Activated T-helper 17 cell treated with anti-CD3 and anti-CD28 coated beads, Interleukin-2, amount 50 U/mL, for 72 hours (primary cell): Measurements from ENCODE around the gene LRRC8E. TPM values are rescaled to one million over a fixed set of nuclear protein-coding genes. Genes with fewer than 3 reads are reported as not detected.
A peak's percentile ranks its signal among the peaks of the same experiment; 100 is the strongest.

Experiments used
- ATAC-seq: fragments of 150-1000 bp; cut with Tn5 transposase; replicated peaks from 2 replicates; pipeline ENCODE4 v1.10.0; 2021; ENCODE audit warnings: mild to moderate bottlenecking, moderate library complexity
- H3K27ac Mint-ChIP-seq: one replicate; pipeline ENCODE4 v1.8.0; 2022; ENCODE audit warnings: mixed read lengths
- H3K27me3 Mint-ChIP-seq: one replicate; pipeline ENCODE4 v1.8.0; 2022; ENCODE audit warnings: mixed read lengths
- H3K36me3 Mint-ChIP-seq: one replicate; pipeline ENCODE4 v1.8.0; 2022; ENCODE audit warnings: low read depth, mild to moderate bottlenecking, mixed read lengths
- H3K4me1 Mint-ChIP-seq: one replicate; pipeline ENCODE4 v1.8.0; 2022; ENCODE audit warnings: mixed read lengths
- H3K4me3 Mint-ChIP-seq: one replicate; pipeline ENCODE4 v1.8.0; 2022; ENCODE audit warnings: mild to moderate bottlenecking, mixed read lengths
- H3K9me3 Mint-ChIP-seq: one replicate; pipeline ENCODE4 v1.8.0; 2022; ENCODE audit warnings: mixed read lengths
- total RNA-seq, 2 donors: library from RNA; stranded (reverse); gene quantifications; one replicate each; pipeline ENCODE4 v1.2.3, GENCODE V29; 2022

Gene LRRC8E
- total RNA-seq = not detected

GRCh38 chr19:7888145-7888825, at the start of gene LRRC8E:
Gene LRRC8E, plus strand, starts transcription at chr19:7888510. Its CDS starts 7,094 bp downstream, at chr19:7895604.
- Mint-ChIP-seq H3K4me3 (no peak within 1 kb of the TSS), H3K27me3 (no peaks in the 10 kb centered on the region), H3K36me3 (no peaks in the 10 kb centered on the region), H3K27ac (no peak within 1 kb of the TSS), H3K9me3 (no peaks in the 10 kb centered on the region), H3K4me1 (no peaks in the 10 kb centered on the region)
- ATAC-seq = peak; percentile 81

- no peak for ATAC-seq
- H3K4me1 Mint-ChIP-seq = no peaks in the 10 kb centered on the region
- no peaks in the 10 kb centered on the region for H3K9me3 Mint-ChIP-seq
- no peaks in the 10 kb centered on the region for H3K36me3 Mint-ChIP-seq
- no peaks in the 10 kb centered on the region for H3K27me3 Mint-ChIP-seq
- no peak overlapping the region for H3K27ac Mint-ChIP-seq
- no peak overlapping the region for H3K4me3 Mint-ChIP-seq
Measured at GRCh38 chr19:7839476-7839875, 48.8 kb upstream of the LRRC8E start.

GRCh38 chr19:7840629-7841028, 47.7 kb upstream of the LRRC8E start:
- Mint-ChIP-seq H3K9me3 (no peaks in the 10 kb centered on the region), H3K4me1 (no peaks in the 10 kb centered on the region)

GRCh38 chr19:7841751-7842660, 46.3 kb upstream of the LRRC8E start:
- no peaks in the 10 kb centered on the region for H3K4me1 Mint-ChIP-seq
- H3K4me3 Mint-ChIP-seq = no peak overlapping the region
- no peak for ATAC-seq
- no peaks in the 10 kb centered on the region for H3K9me3 Mint-ChIP-seq
- H3K27ac Mint-ChIP-seq = no peak overlapping the region
- no peaks in the 10 kb centered on the region for H3K27me3 Mint-ChIP-seq
- no peaks in the 10 kb centered on the region for H3K36me3 Mint-ChIP-seq

More at GRCh38 chr19:7840629-7841028, 47.7 kb upstream of the LRRC8E start:
- no peak for ATAC-seq
- Mint-ChIP-seq H3K36me3 (no peaks in the 10 kb centered on the region), H3K4me3 (no peak overlapping the region), H3K27me3 (no peaks in the 10 kb centered on the region), H3K27ac (no peak overlapping the region)

- no peaks in the 10 kb centered on the region for H3K4me1 Mint-ChIP-seq
- H3K27me3 Mint-ChIP-seq = no peaks in the 10 kb centered on the region
- no peaks in the 10 kb centered on the region for H3K36me3 Mint-ChIP-seq
- ATAC-seq = no peak
- no peaks in the 10 kb centered on the region for H3K9me3 Mint-ChIP-seq
- H3K4me3 Mint-ChIP-seq = no peak overlapping the region
- no peak overlapping the region for H3K27ac Mint-ChIP-seq
Measured at GRCh38 chr19:7842661-7843294, 45.5 kb upstream of the LRRC8E start.

GRCh38 chr19:7843521-7843920, 44.8 kb upstream of the LRRC8E start:
- Mint-ChIP-seq H3K4me1 (no peaks in the 10 kb centered on the region), H3K36me3 (no peaks in the 10 kb centered on the region), H3K27ac (no peak overlapping the region), H3K27me3 (no peaks in the 10 kb centered on the region), H3K9me3 (no peaks in the 10 kb centered on the region), H3K4me3 (no peak overlapping the region)
- no peak for ATAC-seq

- Mint-ChIP-seq H3K4me1 (no peaks in the 10 kb centered on the region), H3K36me3 (no peaks in the 10 kb centered on the region), H3K4me3 (no peak overlapping the region), H3K9me3 (no peaks in the 10 kb centered on the region), H3K27ac (no peak overlapping the region), H3K27me3 (no peaks in the 10 kb centered on the region)
- ATAC-seq = no peak
Measured at GRCh38 chr19:7844405-7844804, 43.9 kb upstream of the LRRC8E start.

GRCh38 chr19:7844951-7845350, 43.4 kb upstream of the LRRC8E start:
- Mint-ChIP-seq H3K4me3 (no peak overlapping the region), H3K27ac (no peak overlapping the region)

GRCh38 chr19:7845390-7846154, 42.7 kb upstream of the LRRC8E start:
- H3K4me1 Mint-ChIP-seq = no peaks in the 10 kb centered on the region
- no peaks in the 10 kb centered on the region for H3K36me3 Mint-ChIP-seq
- no peaks in the 10 kb centered on the region for H3K9me3 Mint-ChIP-seq
- H3K27ac Mint-ChIP-seq = no peak overlapping the region
- H3K27me3 Mint-ChIP-seq = no peaks in the 10 kb centered on the region
- no peak overlapping the region for H3K4me3 Mint-ChIP-seq
- ATAC-seq = no peak

More at GRCh38 chr19:7844951-7845350, 43.4 kb upstream of the LRRC8E start:
- H3K27me3 Mint-ChIP-seq = no peaks in the 10 kb centered on the region
- no peaks in the 10 kb centered on the region for H3K36me3 Mint-ChIP-seq
- no peak for ATAC-seq
- H3K4me1 Mint-ChIP-seq = no peaks in the 10 kb centered on the region
- H3K9me3 Mint-ChIP-seq = no peaks in the 10 kb centered on the region

GRCh38 chr19:7846155-7846646, 42.1 kb upstream of the LRRC8E start:
- Mint-ChIP-seq H3K9me3 (no peaks in the 10 kb centered on the region), H3K4me3 (no peak overlapping the region)

GRCh38 chr19:7847664-7848063, 40.6 kb upstream of the LRRC8E start:
- Mint-ChIP-seq H3K4me3 (no peak overlapping the region), H3K27ac (no peak overlapping the region)
- ATAC-seq = no peak

More at GRCh38 chr19:7846155-7846646, 42.1 kb upstream of the LRRC8E start:
- ATAC-seq = no peak
- Mint-ChIP-seq H3K4me1 (no peaks in the 10 kb centered on the region), H3K36me3 (no peaks in the 10 kb centered on the region), H3K27ac (no peak overlapping the region), H3K27me3 (no peaks in the 10 kb centered on the region)

GRCh38 chr19:7848779-7849457, 39.4 kb upstream of the LRRC8E start:
- Mint-ChIP-seq H3K36me3 (no peaks in the 10 kb centered on the region), H3K4me1 (no peaks in the 10 kb centered on the region), H3K27me3 (no peaks in the 10 kb centered on the region), H3K27ac (no peak overlapping the region), H3K9me3 (no peaks in the 10 kb centered on the region), H3K4me3 (no peak overlapping the region)
- no peak for ATAC-seq

More at GRCh38 chr19:7847664-7848063, 40.6 kb upstream of the LRRC8E start:
- Mint-ChIP-seq H3K27me3 (no peaks in the 10 kb centered on the region), H3K36me3 (no peaks in the 10 kb centered on the region), H3K9me3 (no peaks in the 10 kb centered on the region), H3K4me1 (no peaks in the 10 kb centered on the region)

GRCh38 chr19:7849631-7849999, 38.7 kb upstream of the LRRC8E start:
- Mint-ChIP-seq H3K27me3 (no peaks in the 10 kb centered on the region), H3K4me3 (no peak overlapping the region), H3K9me3 (no peaks in the 10 kb centered on the region), H3K27ac (no peak overlapping the region), H3K4me1 (no peaks in the 10 kb centered on the region), H3K36me3 (no peaks in the 10 kb centered on the region)
- no peak for ATAC-seq
